ENCODE data around the gene C20orf144.

Gene C20orf144

GRCh38 chr20:33662172-33662571 is at the start of gene C20orf144:
TSS of gene C20orf144 (plus strand) at chr20:33662327. CDS start at chr20:33662346, 19 bp downstream.
- peak within 1 kb of the TSS; percentile 76 for H3K4me3 ChIP-seq (ENCODE audit: low read depth, low read length)
- TF ChIP-seq, protein P1, sequence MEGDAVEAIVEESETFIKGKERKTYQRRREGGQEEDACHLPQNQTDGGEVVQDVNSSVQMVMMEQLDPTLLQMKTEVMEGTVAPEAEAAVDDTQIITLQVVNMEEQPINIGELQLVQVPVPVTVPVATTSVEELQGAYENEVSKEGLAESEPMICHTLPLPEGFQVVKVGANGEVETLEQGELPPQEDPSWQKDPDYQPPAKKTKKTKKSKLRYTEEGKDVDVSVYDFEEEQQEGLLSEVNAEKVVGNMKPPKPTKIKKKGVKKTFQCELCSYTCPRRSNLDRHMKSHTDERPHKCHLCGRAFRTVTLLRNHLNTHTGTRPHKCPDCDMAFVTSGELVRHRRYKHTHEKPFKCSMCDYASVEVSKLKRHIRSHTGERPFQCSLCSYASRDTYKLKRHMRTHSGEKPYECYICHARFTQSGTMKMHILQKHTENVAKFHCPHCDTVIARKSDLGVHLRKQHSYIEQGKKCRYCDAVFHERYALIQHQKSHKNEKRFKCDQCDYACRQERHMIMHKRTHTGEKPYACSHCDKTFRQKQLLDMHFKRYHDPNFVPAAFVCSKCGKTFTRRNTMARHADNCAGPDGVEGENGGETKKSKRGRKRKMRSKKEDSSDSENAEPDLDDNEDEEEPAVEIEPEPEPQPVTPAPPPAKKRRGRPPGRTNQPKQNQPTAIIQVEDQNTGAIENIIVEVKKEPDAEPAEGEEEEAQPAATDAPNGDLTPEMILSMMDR (IDR thresholded peaks at IDR 0.05; ENCODE audit: low read depth, low read length) = no peak

DNA sequence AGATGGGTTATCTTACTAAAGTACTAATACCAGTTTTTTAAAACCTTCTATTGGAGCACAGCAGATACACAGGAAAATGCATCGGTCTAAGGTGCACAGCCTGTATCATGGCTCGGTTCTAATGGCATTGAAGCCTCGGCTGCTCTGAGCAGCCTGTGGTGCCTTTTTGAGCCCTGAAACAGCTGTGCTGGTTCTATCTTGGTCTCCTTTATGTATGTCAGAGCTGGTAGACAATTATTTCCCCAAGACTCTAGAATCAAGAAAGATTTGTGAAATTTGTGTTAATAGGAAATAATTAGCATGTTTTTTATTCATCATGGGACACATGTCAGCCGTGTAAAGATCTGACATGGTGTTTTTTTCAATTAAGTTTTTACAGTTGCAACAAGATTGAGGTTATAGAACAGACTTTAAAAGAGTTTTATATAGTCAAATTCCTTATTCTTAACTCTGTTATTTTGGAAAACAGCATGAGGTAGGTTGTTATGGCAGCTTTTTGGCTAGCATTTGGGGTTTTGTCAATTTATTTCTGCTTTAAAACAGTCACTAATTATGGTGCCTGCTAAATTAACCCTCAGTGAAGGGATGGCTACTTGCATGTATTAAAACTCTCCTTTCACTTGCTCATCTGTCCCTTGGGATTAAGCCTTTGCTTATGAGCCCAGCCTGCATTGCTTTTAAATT is 40.3 kb upstream of the C20orf144 start:
- no peak overlapping the region for H3K4me3 ChIP-seq (ENCODE audit: low read depth, low read length)
- TF ChIP-seq, protein P1 (IDR thresholded peaks at IDR 0.05; ENCODE audit: low read depth, low read length) = no peak

DNA sequence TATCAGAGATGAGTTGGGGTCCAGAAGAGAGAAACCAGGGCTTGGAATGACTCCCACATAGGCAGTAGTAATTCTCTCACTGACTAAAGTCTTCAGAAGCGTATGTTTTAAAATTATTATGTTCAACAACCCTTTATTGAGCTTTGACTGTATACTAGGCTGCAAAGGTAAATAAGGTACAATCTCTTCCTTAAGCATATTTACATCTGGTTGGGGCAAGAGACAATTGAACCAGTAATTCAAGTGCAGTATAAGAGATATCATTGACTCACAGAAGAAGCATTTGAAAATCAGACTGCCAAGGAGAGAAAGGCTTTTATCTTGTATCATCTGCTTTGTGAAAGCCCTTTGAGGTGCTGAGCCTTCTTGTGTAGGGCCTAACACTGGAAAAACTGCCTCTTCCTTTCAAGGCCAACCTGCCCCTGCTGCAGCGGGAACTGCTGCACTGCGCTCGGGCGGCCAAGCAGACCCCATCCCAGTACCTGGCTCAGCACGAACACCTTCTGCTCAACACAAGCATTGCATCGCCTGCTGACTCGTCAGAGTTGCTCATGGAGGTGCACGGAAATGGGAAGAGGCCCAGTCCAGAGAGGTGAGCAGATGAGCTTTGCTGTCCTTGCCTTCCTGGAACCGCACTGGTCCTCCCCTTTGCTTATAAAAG is 39.3 kb upstream of the C20orf144 start:
- TF ChIP-seq, protein P1 (IDR thresholded peaks at IDR 0.05; ENCODE audit: low read depth, low read length) = no peak
- no peak overlapping the region for H3K4me3 ChIP-seq (ENCODE audit: low read depth, low read length)

- H3K4me3 ChIP-seq (ENCODE audit: low read depth, low read length) = no peak overlapping the region
- TF ChIP-seq, protein P1 (IDR thresholded peaks at IDR 0.05; ENCODE audit: low read depth, low read length) = no peak
Measured at GRCh38 chr20:33624399-33624798, 37.7 kb upstream of the C20orf144 start.

DNA sequence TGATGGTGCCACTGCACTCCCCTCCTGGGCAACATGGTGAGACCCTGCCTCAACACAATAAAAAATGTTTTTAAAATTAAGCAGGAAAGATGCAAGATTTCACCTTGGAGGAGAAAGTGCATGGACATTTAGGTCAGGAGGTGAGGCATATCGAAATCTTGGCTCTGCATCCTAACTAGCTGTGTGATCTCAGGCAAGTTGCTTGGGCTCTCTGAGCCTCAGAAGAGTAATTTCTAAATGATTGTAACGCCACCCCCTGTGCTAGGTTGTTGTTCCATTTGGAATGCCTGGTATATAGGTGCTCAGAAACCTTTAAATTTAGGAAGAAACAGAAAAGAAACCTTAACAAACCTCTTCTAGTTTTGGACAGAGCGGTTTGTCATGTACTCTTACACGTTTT is 35.9 kb upstream of the C20orf144 start:
- TF ChIP-seq, protein P1 (IDR thresholded peaks at IDR 0.05; ENCODE audit: low read depth, low read length) = no peak
- no peak overlapping the region for H3K4me3 ChIP-seq (ENCODE audit: low read depth, low read length)

DNA sequence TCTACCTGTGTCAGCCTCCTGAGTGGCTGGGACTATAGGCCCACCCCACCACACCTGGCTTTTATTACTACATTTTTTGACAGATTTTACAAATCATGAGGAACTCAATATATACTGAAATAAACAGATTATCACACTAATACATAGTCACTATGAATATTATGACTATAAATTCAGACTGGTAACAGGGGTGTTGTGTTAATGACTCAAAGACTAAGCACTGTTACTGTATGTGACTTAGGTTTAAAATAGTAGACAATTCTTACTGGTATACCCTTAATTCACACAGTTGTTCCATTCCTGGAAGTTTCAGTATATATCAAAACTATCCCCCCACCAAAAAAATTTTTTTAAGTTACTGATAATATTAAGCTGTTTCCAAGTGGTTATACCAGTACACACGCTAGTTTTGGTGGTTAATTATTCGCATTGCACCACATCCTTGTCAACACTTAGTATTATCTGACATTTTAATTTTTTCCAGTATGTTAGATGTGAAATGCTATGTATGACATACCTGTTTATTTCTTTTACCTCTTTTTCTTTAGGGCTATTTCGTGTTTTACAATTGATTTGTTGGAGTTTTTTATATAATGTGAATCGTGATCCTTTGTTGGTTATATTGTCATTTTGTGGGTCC is 34.4 kb upstream of the C20orf144 start:
- TF ChIP-seq, protein P1 (IDR thresholded peaks at IDR 0.05; ENCODE audit: low read depth, low read length) = no peak
- H3K4me3 ChIP-seq (ENCODE audit: low read depth, low read length) = no peak overlapping the region

- TF ChIP-seq, protein P1 (IDR thresholded peaks at IDR 0.05; ENCODE audit: low read depth, low read length) = no peak
- H3K4me3 ChIP-seq (ENCODE audit: low read depth, low read length) = no peak overlapping the region
Measured at GRCh38 chr20:33629533-33629932, 32.6 kb upstream of the C20orf144 start.

Data from WI38 (cell line).